GM12892 (cell line): Measurements from ENCODE around the gene C20orf144.

Experiments used
- POLR2A ChIP-seq: IDR thresholded peaks from 2 replicates; pipeline ENCODE4 v1.6.1; 2011; ENCODE audit warnings: low read depth, low read length, control low read depth
- POLR2AphosphoS5 ChIP-seq: IDR thresholded peaks from 2 replicates; pipeline ENCODE4 v1.6.1; 2011; ENCODE audit warnings: low read depth, low read length, control low read depth

DNA sequence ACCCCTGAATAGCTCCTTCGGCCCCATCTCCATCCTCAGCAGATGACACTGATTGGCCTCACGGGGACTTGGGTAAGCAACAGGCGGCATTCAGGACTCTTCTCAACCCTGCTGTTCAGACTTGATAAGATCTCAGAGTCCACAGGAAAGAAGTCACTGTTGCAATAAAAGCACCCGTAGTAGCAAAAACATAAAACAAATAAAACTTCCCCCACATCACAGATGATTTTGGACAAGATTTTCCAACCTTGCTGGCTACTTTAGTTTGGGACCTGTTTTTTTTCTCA lies 17.1 kb upstream of the C20orf144 start:
- TF ChIP-seq POLR2A (no peak), POLR2AphosphoS5 (no peak)
